HG03565 (cell line): ENCODE results near the gene UFC1.

Source experiments
- ATAC-seq: cut with Tn5 transposase; IDR thresholded peaks from one replicate; pipeline ENCODE4 v1.9.1; 2021; ENCODE audit warnings: mild to moderate bottlenecking, moderate library complexity; ENCODE audit not compliant: unreplicated experiment

The UFC1 gene

GRCh38 chr1:161168906-161169305 is 15.1 kb downstream of the UFC1 start:
- ATAC-seq = no peak

- ATAC-seq = no peak
These were observed 17.4 kb downstream of the UFC1 start for GRCh38 chr1:161171191-161171590.

- no peak for ATAC-seq
These were observed 17.9 kb downstream of the UFC1 start for GRCh38 chr1:161171696-161172095.

- ATAC-seq = no peak
These were observed 18.6 kb downstream of the UFC1 start for GRCh38 chr1:161172349-161172748.

GRCh38 chr1:161172776-161173376 is 19.1 kb downstream of the UFC1 start:
- ATAC-seq = no peak

GRCh38 chr1:161173711-161174110 is 19.9 kb downstream of the UFC1 start:
- no peak for ATAC-seq

GRCh38 chr1:161174911-161175310 is 21.1 kb downstream of the UFC1 start:
- ATAC-seq = no peak

- no peak for ATAC-seq
These were observed 22.1 kb downstream of the UFC1 start for GRCh38 chr1:161175771-161176453.

- no peak for ATAC-seq
These were observed 22.8 kb downstream of the UFC1 start for GRCh38 chr1:161176468-161177111.

GRCh38 chr1:161177112-161177935 is 23.5 kb downstream of the UFC1 start, which contains the start of gene B4GALT3:
Gene B4GALT3 (minus strand): TSS chr1:161177507. CDS start chr1:161176060, 1,447 bp downstream.
- ATAC-seq = peak; percentile 60

- ATAC-seq = no peak
These were observed 24.1 kb downstream of the UFC1 start for GRCh38 chr1:161177936-161178244.

- ATAC-seq = no peak
These were observed 25.9 kb downstream of the UFC1 start for GRCh38 chr1:161179698-161180097.

GRCh38 chr1:161180639-161181038 is 26.9 kb downstream of the UFC1 start:
- no peak for ATAC-seq

GRCh38 chr1:161182214-161182613 is 28.4 kb downstream of the UFC1 start:
- ATAC-seq = peak; percentile 35

GRCh38 chr1:161185282-161185682 is 31.5 kb downstream of the UFC1 start:
- peak; percentile 64 for ATAC-seq

- peak; percentile 21 for ATAC-seq
These were observed 32.0 kb downstream of the UFC1 start for GRCh38 chr1:161185732-161186311.

- no peak for ATAC-seq
These were observed 33.5 kb downstream of the UFC1 start for GRCh38 chr1:161187311-161187710.

- no peak for ATAC-seq
These were observed 34.6 kb downstream of the UFC1 start for GRCh38 chr1:161188381-161188780.

- ATAC-seq = no peak
These were observed 35.3 kb downstream of the UFC1 start for GRCh38 chr1:161189036-161189435.

- ATAC-seq = no peak
These were observed 37.3 kb downstream of the UFC1 start for GRCh38 chr1:161190962-161191521.

- ATAC-seq = no peak
These were observed 38.2 kb downstream of the UFC1 start for GRCh38 chr1:161191971-161192370.
